GM23338 (cell line): ENCODE measurements around the gene SLC6A13. TPM values are rescaled to one million over a fixed set of nuclear protein-coding genes. Genes with fewer than 3 reads are reported as not detected.

Source experiments
- ATAC-seq: fragments of 200-7000 bp; cut with Tn5 transposase; 3 replicates; pipeline ENCODE4 v1.9.1; 2020
- DNase-seq: peaks from one replicate; pipeline ENCODE4 v3.0.0-alpha.2; 2015; ENCODE audit warnings: low spot score
- H2AFZ ChIP-seq: fragments of 200-600 bp; sonication (generic); 2 replicates; pipeline ENCODE4 v1.8.0; 2016; ENCODE audit warnings: antibody characterized with exemption, mild to moderate bottlenecking, moderate library complexity
- H3F3A ChIP-seq: fragments of 200-600 bp; sonication (generic); replicated peaks from 2 replicates; pipeline ENCODE4 v1.8.0; 2017; ENCODE audit warnings: antibody characterized with exemption, mixed run types, low read depth
- H3K27ac ChIP-seq: fragments of 200-600 bp; sonication (generic); 2 replicates; pipeline ENCODE4 v1.6.1; 2016; ENCODE audit warnings: low read depth
- H3K27me3 ChIP-seq: fragments of 200-600 bp; sonication (generic); 2 replicates; pipeline ENCODE4 v1.8.0; 2016; ENCODE audit warnings: mild to moderate bottlenecking, mixed run types, moderate library complexity; ENCODE audit not compliant: insufficient read depth
- H3K36me3 ChIP-seq: fragments of 200-600 bp; sonication (generic); 2 replicates; pipeline ENCODE4 v1.8.0; 2016; ENCODE audit warnings: mild to moderate bottlenecking; ENCODE audit not compliant: insufficient read depth
- H3K4me1 ChIP-seq: fragments of 200-600 bp; sonication (generic); 2 replicates; pipeline ENCODE4 v1.8.0; 2016; ENCODE audit warnings: mild to moderate bottlenecking, moderate library complexity; ENCODE audit not compliant: insufficient read depth
- H3K4me2 ChIP-seq: fragments of 200-600 bp; sonication (generic); 2 replicates; pipeline ENCODE4 v1.7.1; 2017; ENCODE audit warnings: mixed run types
- H3K4me3 ChIP-seq: fragments of 200-600 bp; sonication (generic); 2 replicates; pipeline ENCODE4 v1.6.1; 2016; ENCODE audit warnings: mixed run types
- H3K79me2 ChIP-seq: fragments of 200-600 bp; sonication (generic); replicated peaks from 2 replicates; pipeline ENCODE4 v1.8.0; 2017; ENCODE audit warnings: mild to moderate bottlenecking; ENCODE audit not compliant: insufficient read depth
- H3K9me2 ChIP-seq: fragments of 200-600 bp; sonication (generic); 2 replicates; pipeline ENCODE4 v1.8.0; 2017; ENCODE audit not compliant: insufficient read depth
- H4K20me1 ChIP-seq: fragments of 200-600 bp; sonication (generic); replicated peaks from 2 replicates; pipeline ENCODE4 v1.8.0; 2017; ENCODE audit warnings: mild to moderate bottlenecking; ENCODE audit not compliant: insufficient read depth
- H3K27ac Mint-ChIP-seq: 2 replicates; pipeline ENCODE4 v1.8.0; 2020; ENCODE audit warnings: inconsistent platforms, mild to moderate bottlenecking, moderate library complexity, mixed read lengths
- H3K27me3 Mint-ChIP-seq: 3 replicates; pipeline ENCODE4 v1.8.0; 2022; ENCODE audit warnings: low read depth, mild to moderate bottlenecking, moderate library complexity, mixed read lengths, inconsistent platforms; ENCODE audit not compliant: insufficient read depth, poor library complexity
- H3K36me3 Mint-ChIP-seq: 3 replicates; pipeline ENCODE4 v1.8.0; 2021; ENCODE audit warnings: low read depth, mild to moderate bottlenecking, inconsistent platforms, moderate library complexity, mixed read lengths
- H3K4me1 Mint-ChIP-seq: 3 replicates; pipeline ENCODE4 v1.8.0; 2020; ENCODE audit warnings: mild to moderate bottlenecking, inconsistent platforms, mixed read lengths
- H3K4me3 Mint-ChIP-seq: 3 replicates; pipeline ENCODE4 v1.8.0; 2021; ENCODE audit warnings: moderate library complexity, mild to moderate bottlenecking, inconsistent platforms, mixed read lengths
- H3K9me3 Mint-ChIP-seq: 3 replicates; pipeline ENCODE4 v1.8.0; 2020; ENCODE audit warnings: moderate library complexity, mild to moderate bottlenecking, inconsistent platforms, mixed read lengths
- CREB1 ChIP-seq: fragments of 250-450 bp; sonication (Bioruptor Pico); IDR thresholded peaks from 2 replicates; pipeline ENCODE4 v1.5.0; 2020; ENCODE audit warnings: low read depth, mild to moderate bottlenecking, moderate library complexity
- EZH2 ChIP-seq: fragments of 200-600 bp; sonication (generic); IDR thresholded peaks from one replicate; pipeline ENCODE4 v1.8.0; 2017; ENCODE audit warnings: antibody characterized with exemption, mild to moderate bottlenecking, low read depth; ENCODE audit not compliant: unreplicated experiment
- EZH2phosphoT487 ChIP-seq: fragments of 200-600 bp; sonication (generic); IDR thresholded peaks from one replicate; pipeline ENCODE4 v1.8.1; 2018; ENCODE audit warnings: antibody characterized with exemption; ENCODE audit not compliant: unreplicated experiment
- JUNB ChIP-seq: IDR thresholded peaks from one replicate; pipeline ENCODE4 v1.6.1; 2016; ENCODE audit warnings: antibody characterized with exemption; ENCODE audit not compliant: unreplicated experiment
- NANOG ChIP-seq: IDR thresholded peaks from 2 replicates; pipeline ENCODE4 v1.6.1; 2016; ENCODE audit warnings: antibody characterized with exemption, borderline replicate concordance
- POLR2AphosphoS5 ChIP-seq: IDR thresholded peaks from 2 replicates; pipeline ENCODE4 v1.6.1; 2016; ENCODE audit warnings: antibody characterized with exemption, low read depth
- STAT1 ChIP-seq: IDR thresholded peaks from one replicate; pipeline ENCODE4 v1.6.1; 2016; ENCODE audit warnings: antibody characterized with exemption; ENCODE audit not compliant: unreplicated experiment
- ZNF114 ChIP-seq: fragments of 250-450 bp; sonication (Bioruptor Pico); IDR thresholded peaks from 2 replicates; pipeline ENCODE4 v1.5.0; 2020; ENCODE audit warnings: mild to moderate bottlenecking, moderate library complexity
- ZNF331 ChIP-seq: fragments of 250-450 bp; sonication (Bioruptor Pico); IDR thresholded peaks from 2 replicates; pipeline ENCODE4 v1.5.0; 2020; ENCODE audit warnings: low read depth, mild to moderate bottlenecking, moderate library complexity
- polyA plus RNA-seq: library from polyadenylated mRNA; unstranded; fragments of >200 nt; fragmentation: Nextera tagmentation; extraction: Ambion mirVana; gene quantifications from 2 replicates; pipeline ENCODE4 v1.2.1, GENCODE V29; 2016
- total RNA-seq: library from RNA; depleted of rRNA; stranded (reverse); fragments of >200 nt; shearing (Covaris generic); gene quantifications from 2 replicates; pipeline ENCODE4 v1.2.3, GENCODE V29; 2014
- TF ChIP-seq, protein P1 (sequence below): fragments of 250-450 bp; sonication (Bioruptor Pico); IDR thresholded peaks from 2 replicates; pipeline ENCODE4 v1.5.0; 2020; ENCODE audit warnings: mild to moderate bottlenecking, moderate library complexity
- TF ChIP-seq, protein P2 (sequence below): IDR thresholded peaks from 2 replicates; pipeline ENCODE4 v1.6.1; 2016; ENCODE audit warnings: antibody characterized with exemption
- TF ChIP-seq, protein P3 (sequence below): IDR thresholded peaks from one replicate; pipeline ENCODE4 v1.6.1; 2018; ENCODE audit warnings: antibody characterized with exemption; ENCODE audit not compliant: unreplicated experiment
- TF ChIP-seq, protein P4 (sequence below), 2 experiments: fragments of 200-600 bp in 1 of 2; sonication (generic) in 1 of 2; conservative IDR thresholded peaks; 2 replicates each; pipeline versions ENCODE4 v1.5.1 to v1.6.1; 2016 to 2017; ENCODE audit warnings: antibody characterized with exemption in 2 of 2, low read depth in 2 of 2, mild to moderate bottlenecking in 2 of 2, moderate library complexity in 1 of 2

Gene SLC6A13
- total and polyA plus RNA-seq, 2 experiments from 2014 or later = not detected

DNA sequence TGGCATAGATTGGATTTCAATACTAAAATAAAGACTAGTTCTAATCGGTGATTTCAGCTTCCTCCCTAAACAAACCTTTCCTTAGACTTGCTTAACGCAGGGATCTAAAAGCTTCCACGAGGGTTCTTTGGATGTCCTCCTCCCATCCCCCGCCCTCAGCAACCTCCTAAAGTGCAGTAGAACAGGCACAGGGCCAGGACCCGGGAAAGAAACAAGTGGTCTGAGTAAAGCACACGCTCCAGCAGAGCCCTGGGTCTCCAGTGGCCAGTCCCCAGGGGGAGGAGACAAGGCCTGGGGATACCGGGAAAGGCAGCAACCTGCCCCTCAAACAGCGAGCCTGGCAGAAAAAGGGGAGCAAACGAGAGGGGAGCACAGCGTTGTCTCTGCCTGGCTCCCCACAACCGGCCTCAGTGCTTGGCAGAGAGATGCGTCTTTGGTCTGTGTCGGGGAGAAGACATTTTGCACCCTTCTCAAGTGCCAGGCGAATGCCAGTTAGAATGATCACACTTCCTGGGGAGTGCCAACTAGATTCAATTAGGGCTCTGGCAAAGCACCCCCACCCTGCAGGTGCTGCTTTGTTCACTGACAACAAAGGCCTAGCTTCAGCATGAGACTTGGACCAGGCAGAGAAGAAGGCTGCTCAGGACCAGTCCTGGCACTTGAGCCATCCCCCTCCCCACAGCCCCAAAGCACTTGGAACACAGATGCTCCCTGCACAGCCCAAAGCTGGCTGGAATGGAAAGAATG, 31.5 kb downstream of the SLC6A13 start:
- Histone ChIP-seq H4K20me1 (no peaks in the 10 kb centered on the region), H3K4me2 (peak overlapping the region; percentile 24; the same call in 1 of the 2 replicates), H3K36me3 (no peaks in the 10 kb centered on the region), H3K4me3 (no peak overlapping the region), H3K4me1 (peaks cover 13% of the 10 kb centered on the region; the same call in 1 of the 2 replicates), H3K27me3 (no peaks in the 10 kb centered on the region), H2AFZ (peak overlapping the region; percentile 47), H3F3A (no peaks in the 10 kb centered on the region), H3K79me2 (no peaks in the 10 kb centered on the region), H3K9me2 (no peaks in the 10 kb centered on the region), H3K27ac (no peak overlapping the region)
- Mint-ChIP-seq H3K27ac (no peak overlapping the region), H3K27me3 (peaks cover 15% of the 10 kb centered on the region), H3K4me3 (no peak overlapping the region), H3K4me1 (peaks cover 27% of the 10 kb centered on the region), H3K9me3 (peaks cover 15% of the 10 kb centered on the region), H3K36me3 (peaks cover 8% of the 10 kb centered on the region)
- TF ChIP-seq ZNF331 (CRISPR knock-in tag) (no peak), EZH2phosphoT487 (no peak), CREB1 (CRISPR knock-in tag) (no peak), JUNB (no peak), NANOG (no peak), STAT1 (no peak), EZH2 (no peak), ZNF114 (no peak), POLR2AphosphoS5 (no peak)
- TF ChIP-seq, protein P1, sequence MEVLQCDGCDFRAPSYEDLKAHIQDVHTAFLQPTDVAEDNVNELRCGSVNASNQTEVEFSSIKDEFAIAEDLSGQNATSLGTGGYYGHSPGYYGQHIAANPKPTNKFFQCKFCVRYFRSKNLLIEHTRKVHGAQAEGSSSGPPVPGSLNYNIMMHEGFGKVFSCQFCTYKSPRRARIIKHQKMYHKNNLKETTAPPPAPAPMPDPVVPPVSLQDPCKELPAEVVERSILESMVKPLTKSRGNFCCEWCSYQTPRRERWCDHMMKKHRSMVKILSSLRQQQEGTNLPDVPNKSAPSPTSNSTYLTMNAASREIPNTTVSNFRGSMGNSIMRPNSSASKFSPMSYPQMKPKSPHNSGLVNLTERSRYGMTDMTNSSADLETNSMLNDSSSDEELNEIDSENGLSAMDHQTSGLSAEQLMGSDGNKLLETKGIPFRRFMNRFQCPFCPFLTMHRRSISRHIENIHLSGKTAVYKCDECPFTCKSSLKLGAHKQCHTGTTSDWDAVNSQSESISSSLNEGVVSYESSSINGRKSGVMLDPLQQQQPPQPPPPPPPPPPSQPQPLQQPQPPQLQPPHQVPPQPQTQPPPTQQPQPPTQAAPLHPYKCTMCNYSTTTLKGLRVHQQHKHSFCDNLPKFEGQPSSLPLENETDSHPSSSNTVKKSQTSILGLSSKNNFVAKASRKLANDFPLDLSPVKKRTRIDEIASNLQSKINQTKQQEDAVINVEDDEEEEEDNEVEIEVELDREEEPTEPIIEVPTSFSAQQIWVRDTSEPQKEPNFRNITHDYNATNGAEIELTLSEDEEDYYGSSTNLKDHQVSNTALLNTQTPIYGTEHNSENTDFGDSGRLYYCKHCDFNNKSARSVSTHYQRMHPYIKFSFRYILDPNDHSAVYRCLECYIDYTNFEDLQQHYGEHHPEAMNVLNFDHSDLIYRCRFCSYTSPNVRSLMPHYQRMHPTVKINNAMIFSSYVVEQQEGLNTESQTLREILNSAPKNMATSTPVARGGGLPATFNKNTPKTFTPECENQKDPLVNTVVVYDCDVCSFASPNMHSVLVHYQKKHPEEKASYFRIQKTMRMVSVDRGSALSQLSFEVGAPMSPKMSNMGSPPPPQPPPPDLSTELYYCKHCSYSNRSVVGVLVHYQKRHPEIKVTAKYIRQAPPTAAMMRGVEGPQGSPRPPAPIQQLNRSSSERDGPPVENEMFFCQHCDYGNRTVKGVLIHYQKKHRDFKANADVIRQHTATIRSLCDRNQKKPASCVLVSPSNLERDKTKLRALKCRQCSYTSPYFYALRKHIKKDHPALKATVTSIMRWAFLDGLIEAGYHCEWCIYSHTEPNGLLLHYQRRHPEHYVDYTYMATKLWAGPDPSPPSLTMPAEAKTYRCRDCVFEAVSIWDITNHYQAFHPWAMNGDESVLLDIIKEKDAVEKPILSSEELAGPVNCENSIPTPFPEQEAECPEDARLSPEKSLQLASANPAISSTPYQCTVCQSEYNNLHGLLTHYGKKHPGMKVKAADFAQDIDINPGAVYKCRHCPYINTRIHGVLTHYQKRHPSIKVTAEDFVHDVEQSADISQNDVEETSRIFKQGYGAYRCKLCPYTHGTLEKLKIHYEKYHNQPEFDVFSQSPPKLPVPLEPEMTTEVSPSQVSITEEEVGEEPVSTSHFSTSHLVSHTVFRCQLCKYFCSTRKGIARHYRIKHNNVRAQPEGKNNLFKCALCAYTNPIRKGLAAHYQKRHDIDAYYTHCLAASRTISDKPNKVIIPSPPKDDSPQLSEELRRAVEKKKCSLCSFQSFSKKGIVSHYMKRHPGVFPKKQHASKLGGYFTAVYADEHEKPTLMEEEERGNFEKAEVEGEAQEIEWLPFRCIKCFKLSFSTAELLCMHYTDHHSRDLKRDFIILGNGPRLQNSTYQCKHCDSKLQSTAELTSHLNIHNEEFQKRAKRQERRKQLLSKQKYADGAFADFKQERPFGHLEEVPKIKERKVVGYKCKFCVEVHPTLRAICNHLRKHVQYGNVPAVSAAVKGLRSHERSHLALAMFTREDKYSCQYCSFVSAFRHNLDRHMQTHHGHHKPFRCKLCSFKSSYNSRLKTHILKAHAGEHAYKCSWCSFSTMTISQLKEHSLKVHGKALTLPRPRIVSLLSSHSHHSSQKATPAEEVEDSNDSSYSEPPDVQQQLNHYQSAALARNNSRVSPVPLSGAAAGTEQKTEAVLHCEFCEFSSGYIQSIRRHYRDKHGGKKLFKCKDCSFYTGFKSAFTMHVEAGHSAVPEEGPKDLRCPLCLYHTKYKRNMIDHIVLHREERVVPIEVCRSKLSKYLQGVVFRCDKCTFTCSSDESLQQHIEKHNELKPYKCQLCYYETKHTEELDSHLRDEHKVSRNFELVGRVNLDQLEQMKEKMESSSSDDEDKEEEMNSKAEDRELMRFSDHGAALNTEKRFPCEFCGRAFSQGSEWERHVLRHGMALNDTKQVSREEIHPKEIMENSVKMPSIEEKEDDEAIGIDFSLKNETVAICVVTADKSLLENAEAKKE (CRISPR knock-in tag) = no peak
- TF ChIP-seq, protein P2, sequence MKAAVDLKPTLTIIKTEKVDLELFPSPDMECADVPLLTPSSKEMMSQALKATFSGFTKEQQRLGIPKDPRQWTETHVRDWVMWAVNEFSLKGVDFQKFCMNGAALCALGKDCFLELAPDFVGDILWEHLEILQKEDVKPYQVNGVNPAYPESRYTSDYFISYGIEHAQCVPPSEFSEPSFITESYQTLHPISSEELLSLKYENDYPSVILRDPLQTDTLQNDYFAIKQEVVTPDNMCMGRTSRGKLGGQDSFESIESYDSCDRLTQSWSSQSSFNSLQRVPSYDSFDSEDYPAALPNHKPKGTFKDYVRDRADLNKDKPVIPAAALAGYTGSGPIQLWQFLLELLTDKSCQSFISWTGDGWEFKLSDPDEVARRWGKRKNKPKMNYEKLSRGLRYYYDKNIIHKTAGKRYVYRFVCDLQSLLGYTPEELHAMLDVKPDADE = no peak
- TF ChIP-seq, protein P3, sequence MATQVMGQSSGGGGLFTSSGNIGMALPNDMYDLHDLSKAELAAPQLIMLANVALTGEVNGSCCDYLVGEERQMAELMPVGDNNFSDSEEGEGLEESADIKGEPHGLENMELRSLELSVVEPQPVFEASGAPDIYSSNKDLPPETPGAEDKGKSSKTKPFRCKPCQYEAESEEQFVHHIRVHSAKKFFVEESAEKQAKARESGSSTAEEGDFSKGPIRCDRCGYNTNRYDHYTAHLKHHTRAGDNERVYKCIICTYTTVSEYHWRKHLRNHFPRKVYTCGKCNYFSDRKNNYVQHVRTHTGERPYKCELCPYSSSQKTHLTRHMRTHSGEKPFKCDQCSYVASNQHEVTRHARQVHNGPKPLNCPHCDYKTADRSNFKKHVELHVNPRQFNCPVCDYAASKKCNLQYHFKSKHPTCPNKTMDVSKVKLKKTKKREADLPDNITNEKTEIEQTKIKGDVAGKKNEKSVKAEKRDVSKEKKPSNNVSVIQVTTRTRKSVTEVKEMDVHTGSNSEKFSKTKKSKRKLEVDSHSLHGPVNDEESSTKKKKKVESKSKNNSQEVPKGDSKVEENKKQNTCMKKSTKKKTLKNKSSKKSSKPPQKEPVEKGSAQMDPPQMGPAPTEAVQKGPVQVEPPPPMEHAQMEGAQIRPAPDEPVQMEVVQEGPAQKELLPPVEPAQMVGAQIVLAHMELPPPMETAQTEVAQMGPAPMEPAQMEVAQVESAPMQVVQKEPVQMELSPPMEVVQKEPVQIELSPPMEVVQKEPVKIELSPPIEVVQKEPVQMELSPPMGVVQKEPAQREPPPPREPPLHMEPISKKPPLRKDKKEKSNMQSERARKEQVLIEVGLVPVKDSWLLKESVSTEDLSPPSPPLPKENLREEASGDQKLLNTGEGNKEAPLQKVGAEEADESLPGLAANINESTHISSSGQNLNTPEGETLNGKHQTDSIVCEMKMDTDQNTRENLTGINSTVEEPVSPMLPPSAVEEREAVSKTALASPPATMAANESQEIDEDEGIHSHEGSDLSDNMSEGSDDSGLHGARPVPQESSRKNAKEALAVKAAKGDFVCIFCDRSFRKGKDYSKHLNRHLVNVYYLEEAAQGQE = no peak
- TF ChIP-seq, protein P4, sequence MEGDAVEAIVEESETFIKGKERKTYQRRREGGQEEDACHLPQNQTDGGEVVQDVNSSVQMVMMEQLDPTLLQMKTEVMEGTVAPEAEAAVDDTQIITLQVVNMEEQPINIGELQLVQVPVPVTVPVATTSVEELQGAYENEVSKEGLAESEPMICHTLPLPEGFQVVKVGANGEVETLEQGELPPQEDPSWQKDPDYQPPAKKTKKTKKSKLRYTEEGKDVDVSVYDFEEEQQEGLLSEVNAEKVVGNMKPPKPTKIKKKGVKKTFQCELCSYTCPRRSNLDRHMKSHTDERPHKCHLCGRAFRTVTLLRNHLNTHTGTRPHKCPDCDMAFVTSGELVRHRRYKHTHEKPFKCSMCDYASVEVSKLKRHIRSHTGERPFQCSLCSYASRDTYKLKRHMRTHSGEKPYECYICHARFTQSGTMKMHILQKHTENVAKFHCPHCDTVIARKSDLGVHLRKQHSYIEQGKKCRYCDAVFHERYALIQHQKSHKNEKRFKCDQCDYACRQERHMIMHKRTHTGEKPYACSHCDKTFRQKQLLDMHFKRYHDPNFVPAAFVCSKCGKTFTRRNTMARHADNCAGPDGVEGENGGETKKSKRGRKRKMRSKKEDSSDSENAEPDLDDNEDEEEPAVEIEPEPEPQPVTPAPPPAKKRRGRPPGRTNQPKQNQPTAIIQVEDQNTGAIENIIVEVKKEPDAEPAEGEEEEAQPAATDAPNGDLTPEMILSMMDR (conservative IDR thresholded peaks at IDR 0.05; ENCODE audit: low read depth in 2 of 2) = no peak
- no peak for DNase-seq
- peak; percentile 31 for ATAC-seq
